LNCaP clone FGC (cell line): ENCODE data around the gene SF3B1.
"Not testable (repeated sequence)": the region's sequence is repeated elsewhere in the genome, so short reads cannot be mapped to it uniquely, and the experiment has no call there.

ENCODE experiments used
- DNase-seq: peaks from one replicate; pipeline ENCODE4 v3.0.0-alpha.2; 2011; ENCODE audit warnings: low read depth
- H3K4me3 ChIP-seq: 2 replicates; pipeline ENCODE4 v1.5.1; 2011; ENCODE audit warnings: mild to moderate bottlenecking, low read depth, low read length, control low read depth
- CTCF ChIP-seq: IDR thresholded peaks from 2 replicates; pipeline ENCODE4 v1.5.1; 2012; ENCODE audit warnings: mild to moderate bottlenecking; ENCODE audit not compliant: control insufficient read depth, insufficient read depth; ENCODE audit errors: extremely low read depth

SF3B1 gene

GRCh38 chr2:197435598-197436420, 981 bp upstream of the SF3B1 start:
- DNase-seq = no peak
- H3K4me3 ChIP-seq = peak overlapping the region; percentile 97
- TF ChIP-seq CTCF = no peak

GRCh38 chr2:197433780-197434438, 919 bp downstream of the SF3B1 start:
- no peak for TF ChIP-seq CTCF
- H3K4me3 ChIP-seq = peak overlapping the region; percentile 97
- DNase-seq = no peak

- DNase-seq = not testable (repeated sequence)
- H3K4me3 ChIP-seq = peak overlapping the region; percentile 97; the same call in 1 of the 2 replicates
These were observed 2.3 kb downstream of the SF3B1 start for GRCh38 chr2:197432527-197432926.

DNA sequence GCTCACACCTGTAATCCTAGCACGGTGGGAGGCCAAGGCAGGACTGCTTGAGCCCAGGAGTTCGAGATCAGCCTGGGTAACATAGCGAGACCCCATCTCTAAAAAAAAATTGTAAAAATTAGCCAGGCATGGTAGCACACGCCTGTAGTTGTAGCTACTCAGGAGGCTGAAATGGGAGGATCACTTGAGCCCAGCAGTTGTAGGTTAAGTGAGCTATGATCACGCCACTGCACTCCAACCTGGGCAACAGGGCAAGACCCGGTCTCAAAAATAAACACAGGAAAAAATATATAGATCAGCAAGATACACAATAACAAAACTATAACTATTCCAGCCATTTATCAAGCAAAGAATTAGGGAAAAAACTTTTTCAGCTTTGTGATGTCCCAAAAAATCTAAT, 3.0 kb downstream of the SF3B1 start:
- TF ChIP-seq CTCF = no peak
- H3K4me3 ChIP-seq = no peak overlapping the region
- DNase-seq = no peak

GRCh38 chr2:197427986-197428385, 6.8 kb downstream of the SF3B1 start:
- TF ChIP-seq CTCF = no peak
- no peak for DNase-seq
- H3K4me3 ChIP-seq = no peak overlapping the region

DNA sequence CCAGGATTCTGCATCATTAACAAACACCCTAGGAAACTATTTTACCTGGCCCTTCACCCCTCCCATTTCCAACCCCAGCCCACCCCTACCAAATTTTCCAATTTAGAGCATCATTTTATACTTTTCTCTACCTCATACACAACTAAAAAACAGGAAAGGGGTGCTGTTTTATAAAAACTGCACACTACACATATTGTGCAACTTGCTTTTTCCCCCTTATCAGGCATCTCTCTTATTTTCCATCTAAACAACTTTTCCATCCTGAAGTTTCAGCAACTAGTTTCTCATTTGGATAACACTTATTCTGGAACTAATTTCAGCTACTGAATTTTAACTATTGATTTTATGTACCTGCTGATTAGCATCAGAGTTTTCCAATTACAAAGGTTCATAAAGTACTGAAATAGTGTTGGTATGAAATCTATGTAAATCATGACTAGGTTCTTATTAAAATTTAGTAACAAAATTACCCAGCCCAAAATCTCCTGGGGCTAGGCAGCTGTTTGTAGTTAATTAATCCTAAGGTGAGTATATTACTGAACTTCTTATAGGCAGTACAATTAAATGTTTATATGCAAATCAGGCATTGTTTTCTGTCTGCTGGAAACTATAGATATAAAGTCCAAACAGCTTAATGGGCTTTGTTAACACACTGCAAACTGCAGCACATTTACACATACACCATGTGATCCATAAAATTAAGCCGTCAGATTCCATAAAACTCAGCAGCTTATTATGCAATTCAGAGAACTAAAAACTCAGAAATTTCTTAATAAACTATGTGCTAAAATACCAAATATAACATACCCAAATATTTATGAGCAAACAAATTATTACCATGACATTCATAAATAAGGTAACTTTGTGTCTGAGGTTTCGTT, 7.9 kb downstream of the SF3B1 start:
- DNase-seq = no peak
- 0 out of 2 replicates have a peak overlapping the region, but pooled peaks have one; percentile 13 for H3K4me3 ChIP-seq
- TF ChIP-seq CTCF = no peak

GRCh38 chr2:197425550-197425949, 9.3 kb downstream of the SF3B1 start:
- TF ChIP-seq CTCF = no peak
- no peak for DNase-seq
- H3K4me3 ChIP-seq = no peak overlapping the region
